Liver (tissue), 2 donors: ENCODE data around the gene DIAPH2.

Source experiments
- CTCF ChIP-seq: fragments of 150-350 bp; IDR thresholded peaks from 2 replicates; pipeline ENCODE4 v1.5.1; 2017; ENCODE audit warnings: improper control_type of control experiment, low read depth, low read length; ENCODE audit not compliant: missing input control
- YY1 ChIP-seq: IDR thresholded peaks from 2 replicates; pipeline ENCODE4 v1.6.1; 2016; ENCODE audit warnings: antibody characterized with exemption, mild to moderate bottlenecking
- donor health status: healthy.

- no peak for TF ChIP-seq CTCF
- TF ChIP-seq YY1: no peak
These were observed 295.1 kb downstream of the DIAPH2 start for GRCh38 chrX:96979766-96980165.
